Endothelial cell of hepatic sinusoid (primary cell): ENCODE measurements around the gene SLC24A5.

Experiments used
- in situ Hi-C: cut with HindIII; loops from 2 replicates; pipeline ENCODE4 v1.10.0; 2017; ENCODE audit warnings: low sequenced_read_pairs

The SLC24A5 gene

DNA sequence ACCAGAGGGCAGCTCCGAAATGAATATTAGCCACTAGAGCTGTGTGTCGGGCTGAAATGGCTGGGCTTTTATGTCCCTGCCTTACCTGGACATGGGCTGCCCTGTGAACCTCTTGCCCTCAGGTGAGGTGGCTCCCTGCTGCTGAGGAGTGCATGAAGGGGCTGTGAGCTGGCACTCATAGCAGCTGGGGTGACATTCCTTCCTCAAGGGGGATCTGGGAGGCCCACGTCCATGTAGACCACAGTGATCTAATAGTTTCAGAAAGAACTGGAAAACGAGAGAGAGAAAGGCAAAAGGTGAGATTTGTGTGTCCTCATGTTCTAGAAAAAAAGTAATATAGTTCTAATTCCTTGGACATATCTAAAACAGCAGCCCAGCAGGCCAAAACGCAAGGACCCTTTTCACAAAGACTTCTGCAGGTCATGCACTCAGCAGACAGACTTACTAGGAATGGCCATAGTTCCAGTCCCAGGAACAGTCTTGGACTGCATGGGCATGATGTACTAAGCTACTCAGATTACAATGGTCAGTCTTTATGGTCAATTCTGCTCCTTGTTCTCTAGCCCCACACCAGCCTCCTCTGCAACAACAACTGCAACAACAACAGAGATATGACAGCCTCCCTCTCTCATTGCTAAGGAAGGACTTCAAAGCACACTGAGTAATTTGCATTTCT is 10.8 kb upstream of the SLC24A5 start:
- in situ Hi-C loops: no loop called here

DNA sequence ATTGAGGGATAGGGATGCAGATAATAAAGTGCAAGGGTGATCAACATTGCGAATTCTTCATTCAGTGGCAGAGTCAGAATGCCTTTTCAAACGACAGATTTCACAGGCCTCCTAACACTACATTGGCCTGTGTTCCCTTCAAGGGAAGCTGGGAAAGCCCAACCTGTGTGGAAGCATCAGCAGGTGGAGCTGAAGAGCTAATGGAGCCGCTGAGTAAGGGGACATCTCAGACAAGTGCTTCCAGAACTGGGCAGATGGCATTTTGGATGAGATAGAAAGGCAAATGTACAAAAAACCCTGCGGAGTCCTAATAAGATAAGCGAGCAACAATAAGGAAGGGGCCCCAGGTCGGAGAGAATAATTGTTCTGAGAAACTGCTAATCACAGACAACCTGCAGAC is 8.5 kb upstream of the SLC24A5 start:
- in situ Hi-C loops: no loop called here

DNA sequence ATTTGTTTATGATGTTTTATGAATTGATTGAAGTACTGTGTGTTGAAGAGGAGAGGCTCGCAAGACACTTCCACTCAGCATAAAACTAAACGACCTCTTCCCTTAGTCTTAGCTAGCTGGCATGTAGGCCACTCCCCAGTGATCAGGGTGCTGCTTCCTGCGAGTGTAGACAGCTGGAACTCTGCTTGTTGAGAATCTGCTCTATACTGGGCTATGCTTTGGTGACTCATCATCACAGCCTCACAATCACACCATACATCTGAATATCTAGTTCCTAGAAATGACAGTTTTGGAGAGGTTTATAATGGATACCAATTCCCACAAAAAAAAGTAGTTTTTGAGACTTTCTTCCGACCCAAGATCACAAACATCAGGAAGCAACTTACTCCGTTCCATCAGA is 1.5 kb upstream of the SLC24A5 start:
- in situ Hi-C loops: no loop called here

DNA sequence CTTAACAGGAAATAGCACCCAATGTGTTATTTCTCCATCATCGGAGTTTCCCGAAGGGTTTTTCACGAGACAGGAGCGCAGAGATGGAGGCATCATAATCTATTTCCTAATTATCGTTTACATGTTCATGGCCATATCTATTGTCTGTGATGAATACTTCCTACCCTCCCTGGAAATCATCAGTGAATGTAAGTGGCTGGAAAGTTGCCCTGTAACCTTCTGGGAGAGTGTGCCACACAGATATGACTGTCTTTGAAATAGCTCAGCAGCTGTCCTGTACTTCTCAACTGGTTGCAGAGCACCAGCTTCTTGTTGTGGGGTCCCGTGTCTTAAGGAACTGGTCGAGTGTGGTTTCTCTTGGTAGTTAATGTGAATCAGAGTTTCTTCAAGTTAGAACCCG is 1.1 kb downstream of the SLC24A5 start:
- in situ Hi-C loops: no loop called here

DNA sequence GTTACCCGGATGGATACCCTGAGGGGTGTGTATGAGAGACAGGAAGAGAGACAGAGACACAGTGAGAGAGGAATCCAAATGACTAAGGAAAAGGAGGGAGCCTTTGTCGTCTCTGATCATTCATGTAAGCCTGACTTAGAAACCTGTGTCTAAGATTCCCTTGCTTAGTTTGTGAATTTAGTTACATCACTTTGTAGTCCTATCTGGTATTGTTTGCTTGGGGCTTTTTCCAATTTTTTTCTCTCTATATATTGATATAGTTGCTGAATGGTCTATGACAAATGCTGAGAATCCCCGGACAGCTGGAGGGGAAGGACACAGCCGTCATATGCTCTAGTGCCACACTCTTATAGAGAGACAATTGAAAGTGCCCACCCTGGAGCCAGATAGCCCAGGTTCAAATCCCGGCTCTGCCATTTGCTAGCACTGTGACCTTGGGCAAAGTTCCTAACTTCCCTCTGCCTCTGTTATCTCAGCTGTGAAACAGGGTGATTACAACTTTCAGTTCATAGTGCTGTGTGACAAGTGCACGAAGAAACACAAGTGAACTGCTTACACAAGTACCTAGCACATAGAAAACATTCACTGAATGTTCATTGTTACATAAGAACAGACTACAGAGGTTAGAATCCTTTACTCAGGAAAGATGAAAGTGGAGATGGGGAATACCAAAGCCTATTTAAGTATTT is 6.0 kb downstream of the SLC24A5 start:
- in situ Hi-C loops: loop anchor here (25.0 kb wide), 1 partner anchor 110 kb away; no protein-coding TSS in a partner anchor

- in situ Hi-C loops: loop anchor here (5.0 to 25.0 kb wide), 2 partner anchors 41 to 106 kb away; no protein-coding TSS in a partner anchor
Measured at GRCh38 chr15:48131324-48131723, 10.5 kb downstream of the SLC24A5 start.

- in situ Hi-C loops: loop anchor here (5.0 to 25.0 kb wide), 2 partner anchors 39 to 104 kb away; no protein-coding TSS in a partner anchor
Measured at GRCh38 chr15:48132874-48133273, 12.1 kb downstream of the SLC24A5 start.

GRCh38 chr15:48143856-48144255 is 23.1 kb downstream of the SLC24A5 start:
- in situ Hi-C loops: loop anchor here (25.0 kb wide), 1 partner anchor 93 kb away; no protein-coding TSS in a partner anchor

DNA sequence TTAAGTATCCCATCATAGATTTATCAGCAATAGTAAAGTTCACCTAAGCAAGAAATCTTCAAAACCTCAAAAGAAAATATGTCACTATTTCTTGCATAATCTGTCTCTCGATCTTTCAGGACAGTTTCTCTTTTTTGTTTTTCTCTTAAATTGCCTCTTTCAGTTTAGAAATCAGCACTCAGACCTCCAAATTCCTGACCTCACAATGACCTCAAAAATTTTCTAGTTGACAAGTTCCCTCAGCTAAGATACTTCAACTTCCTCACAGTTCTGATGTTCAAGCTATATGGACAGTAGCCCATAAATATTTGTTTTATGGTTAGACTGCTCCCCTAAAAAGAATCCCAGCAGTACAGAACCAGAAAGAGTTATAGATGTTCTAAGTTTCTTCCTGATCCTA is 24.1 kb downstream of the SLC24A5 start:
- in situ Hi-C loops: loop anchor here (25.0 kb wide), 1 partner anchor 92 kb away; no protein-coding TSS in a partner anchor

GRCh38 chr15:48145923-48146322 is 25.1 kb downstream of the SLC24A5 start:
- in situ Hi-C loops: loop anchor here (25.0 kb wide), 1 partner anchor 91 kb away; no protein-coding TSS in a partner anchor

GRCh38 chr15:48147358-48147757 is 26.6 kb downstream of the SLC24A5 start:
- in situ Hi-C loops: loop anchor here (25.0 kb wide), 1 partner anchor 90 kb away; no protein-coding TSS in a partner anchor

DNA sequence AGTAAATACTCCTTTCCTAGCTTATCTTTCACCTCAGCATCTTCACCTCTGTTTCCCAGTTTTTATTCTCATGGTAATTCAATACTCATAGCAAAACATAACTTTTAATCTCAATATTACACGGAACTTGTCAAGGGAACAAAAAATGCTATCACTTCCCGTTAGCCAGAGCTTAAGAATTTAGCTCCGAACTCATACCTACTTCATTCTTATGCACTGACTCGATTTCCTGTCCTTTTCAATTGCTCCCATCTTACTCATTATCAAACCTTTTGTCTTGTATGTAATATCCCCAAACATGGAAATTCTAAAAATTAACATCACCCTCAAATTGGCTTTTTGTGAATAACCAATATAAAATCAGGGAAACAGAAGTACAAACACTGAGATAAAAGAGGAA is 29.1 kb downstream of the SLC24A5 start:
- in situ Hi-C loops: loop anchor here (25.0 kb wide), 1 partner anchor 87 kb away; no protein-coding TSS in a partner anchor

GRCh38 chr15:48153526-48153925 is 32.7 kb downstream of the SLC24A5 start:
- in situ Hi-C loops: no loop called here

- in situ Hi-C loops: no loop called here
Measured at GRCh38 chr15:48168616-48169015, 47.8 kb downstream of the SLC24A5 start.

DNA sequence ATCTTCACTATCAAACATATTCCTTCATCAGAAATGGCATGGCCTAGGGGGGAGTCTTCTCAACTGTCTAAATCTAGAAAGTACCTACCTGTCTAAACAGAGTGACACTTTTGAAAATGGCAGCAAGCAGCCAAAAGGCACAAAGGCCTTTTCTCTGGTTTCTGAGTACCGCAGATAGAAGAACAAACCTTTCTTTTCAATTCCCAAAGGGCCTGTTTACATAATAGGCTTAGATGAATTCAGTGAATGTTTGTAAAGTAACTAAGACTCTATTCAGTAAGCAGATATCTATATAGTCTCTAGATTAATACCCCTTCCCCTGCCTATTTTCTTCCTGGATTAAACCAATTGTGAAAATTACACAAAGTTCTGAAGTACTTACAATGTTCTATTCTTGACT is 50.2 kb downstream of the SLC24A5 start:
- in situ Hi-C loops: loop anchor here (5.0 kb wide), 1 partner anchor 39 kb away; no protein-coding TSS in a partner anchor

GRCh38 chr15:48175126-48175525 is 54.3 kb downstream of the SLC24A5 start:
- in situ Hi-C loops: no loop called here

- in situ Hi-C loops: no loop called here
Measured at GRCh38 chr15:48176112-48176511, 55.3 kb downstream of the SLC24A5 start.

- in situ Hi-C loops: no loop called here
Measured at GRCh38 chr15:48176957-48177356, 56.2 kb downstream of the SLC24A5 start.

GRCh38 chr15:48177383-48177765 is 56.6 kb downstream of the SLC24A5 start:
- in situ Hi-C loops: no loop called here

DNA sequence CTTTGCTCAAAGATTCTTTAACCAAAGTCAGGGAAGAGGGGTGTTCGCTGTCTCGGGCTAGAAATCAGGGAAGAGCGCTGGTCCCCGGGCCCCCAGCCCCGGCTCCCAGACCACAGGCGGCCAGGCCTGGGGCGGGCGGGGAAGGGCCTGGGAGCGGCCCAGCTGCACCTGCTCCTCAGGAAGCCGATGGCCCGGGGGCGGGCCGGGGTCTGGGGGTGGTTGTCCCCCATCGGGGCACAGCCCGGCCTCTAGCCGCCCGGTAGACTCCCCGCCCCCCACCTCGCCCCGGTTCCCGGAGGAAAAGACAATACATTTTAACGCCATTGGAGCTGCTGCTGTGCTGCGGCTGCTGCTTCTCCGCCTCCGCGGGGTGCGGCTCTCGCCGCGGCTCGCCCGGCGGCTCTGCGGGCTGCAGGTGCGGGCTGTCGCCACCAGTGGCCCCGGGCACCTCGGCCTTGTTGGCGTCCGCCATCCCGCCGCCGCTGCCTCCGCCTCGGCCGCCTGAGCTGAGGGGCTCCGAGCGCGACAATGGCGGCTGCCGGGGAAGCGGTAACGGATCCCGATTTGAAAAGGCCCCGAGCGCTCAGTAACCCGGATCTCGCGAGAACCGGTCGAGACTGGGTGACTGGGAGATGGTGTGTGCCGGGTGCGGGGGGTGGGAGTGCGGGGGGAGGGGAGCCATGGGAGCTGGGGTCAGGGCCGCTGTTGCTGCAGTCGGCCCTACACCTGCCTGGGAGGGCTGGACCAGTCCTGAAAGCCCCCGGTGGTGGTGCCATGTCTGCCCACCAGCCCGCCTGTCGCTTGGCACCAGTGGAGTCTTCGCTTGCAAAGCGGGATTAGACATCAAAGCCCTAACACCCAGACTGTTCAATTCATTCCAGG is 57.2 kb downstream of the SLC24A5 start, which contains the start of gene MYEF2:
Gene MYEF2 (minus strand): TSS at position 530 of the 882 bp plus-strand sequence. CDS start 58 bp downstream, at position 472.
- in situ Hi-C loops: no loop called here

GRCh38 chr15:48178648-48178931 is 57.8 kb downstream of the SLC24A5 start:
- in situ Hi-C loops: no loop called here
